Measurements from ENCODE around the gene GALM. TPM values are rescaled to one million over a fixed set of nuclear protein-coding genes. Genes with fewer than 3 reads are reported as not detected.

The GALM gene
- total RNA-seq, 5 donors from 2014 or later (not counting 1 experiment from before 2014, with no cell fraction given), result 14.3 to 29.4 (median 17.3) TPM

- H3K36me3 ChIP-seq (ENCODE audit: control insufficient read depth in 2 of 2, extremely low read depth in 1 of 2, insufficient read depth in 1 of 2, low read length in 1 of 2), result peaks cover 0 to 13% of the 10 kb centered on the region in 2 donors
- DNase-seq (no peak), ATAC-seq (replicated peaks in 1 of 4) (no peak)
- H3K27ac Mint-ChIP-seq, result no peak overlapping the region
- peaks cover 14 to 22% of the 10 kb centered on the region in 2 experiments for H3K4me1 ChIP-seq (ENCODE audit: control insufficient read depth in 1 of 2, extremely low read depth in 1 of 2, insufficient read depth in 2 of 2, low read length in 2 of 2)
- H3K27ac ChIP-seq (ENCODE audit: low read length), result no peak overlapping the region
- no peaks in the 10 kb centered on the region for H3K27me3 ChIP-seq (replicated peaks in 1 of 2; ENCODE audit: control insufficient read depth in 2 of 2, extremely low read depth in 1 of 2, insufficient read depth in 2 of 2, low read length in 1 of 2)
- peaks cover 32% of the 10 kb centered on the region for H3K36me3 Mint-ChIP-seq
- H3K4me3 Mint-ChIP-seq, result no peak overlapping the region
- POLR2A ChIA-PET, result no interaction called here
- H3K4me1 Mint-ChIP-seq, result peaks cover 30 to 57% (median 44%) of the 10 kb centered on the region in 3 donors
- CTCF ChIA-PET, result interaction anchor here (0.5 to 1.4 kb wide), 3 partner anchors 136 to 508 kb away, joined by 3 read pairs; no protein-coding TSS in a partner anchor
- WGBS (ENCODE audit: insufficient coverage), result no CpG with 5 or more reads among the region's 12 CpGs
- no peaks in the 10 kb centered on the region for H3K9me3 ChIP-seq
- H3K9me3 Mint-ChIP-seq, result peaks cover 0 to 4% (median 3%) of the 10 kb centered on the region in 3 donors
- no peaks in the 10 kb centered on the region for H3K27me3 Mint-ChIP-seq
- H3K4me3 ChIP-seq (ENCODE audit: control insufficient read depth in 1 of 2, extremely low read depth in 1 of 2, low read length in 1 of 2), result no peak overlapping the region
Observed at GRCh38 chr2:38719706-38720105, 53.8 kb downstream of the GALM start.

- no peaks in the 10 kb centered on the region for H3K9me3 ChIP-seq
- Mint-ChIP-seq H3K27ac (peak overlapping the region; percentile 56 to 77), H3K4me3 (no peak overlapping the region), H3K27me3 (no peaks in the 10 kb centered on the region), H3K36me3 (peaks cover 24% of the 10 kb centered on the region), H3K4me1 (peaks cover 30 to 55% (median 42%) of the 10 kb centered on the region in 3 donors), H3K9me3 (peaks cover 0 to 4% (median 3%) of the 10 kb centered on the region in 3 donors)
- WGBS (ENCODE audit: insufficient coverage), result no CpG with 5 or more reads among the region's 4 CpGs
- H3K36me3 ChIP-seq (ENCODE audit: control insufficient read depth in 2 of 2, extremely low read depth in 1 of 2, insufficient read depth in 1 of 2, low read length in 1 of 2), result peaks cover 0 to 11% of the 10 kb centered on the region in 2 donors
- POLR2A ChIA-PET, result no interaction called here
- no peak overlapping the region for H3K4me3 ChIP-seq (ENCODE audit: control insufficient read depth in 1 of 2, extremely low read depth in 1 of 2, low read length in 1 of 2)
- DNase-seq, result no peak
- no peaks in the 10 kb centered on the region for H3K27me3 ChIP-seq (replicated peaks in 1 of 2; ENCODE audit: control insufficient read depth in 2 of 2, extremely low read depth in 1 of 2, insufficient read depth in 2 of 2, low read length in 1 of 2)
- peaks cover 14 to 22% of the 10 kb centered on the region in 2 experiments for H3K4me1 ChIP-seq (ENCODE audit: control insufficient read depth in 1 of 2, extremely low read depth in 1 of 2, insufficient read depth in 2 of 2, low read length in 2 of 2)
- ATAC-seq (replicated peaks in 1 of 4), result no peak
- CTCF ChIA-PET, result interaction anchor here in 1 of 2 donors (0.7 to 6.8 kb wide), 2 partner anchors 117 to 139 kb away, joined by 7 to 96 read pairs; no protein-coding TSS in a partner anchor
- H3K27ac ChIP-seq (ENCODE audit: low read length), result peak overlapping the region; percentile 4
Observed at GRCh38 chr2:38720613-38721241, 54.8 kb downstream of the GALM start.

GRCh38 chr2:38722271-38723061, 56.6 kb downstream of the GALM start:
- H3K4me3 ChIP-seq (ENCODE audit: control insufficient read depth in 1 of 2, extremely low read depth in 1 of 2, low read length in 1 of 2), result peak overlapping the region in 1 of 2 donors; percentile 25
- no peaks in the 10 kb centered on the region for H3K27me3 ChIP-seq (replicated peaks in 1 of 2; ENCODE audit: control insufficient read depth in 2 of 2, extremely low read depth in 1 of 2, insufficient read depth in 2 of 2, low read length in 1 of 2)
- DNase-seq, result peak in 6 of 35 experiments; percentile 13 to 50 (median 25)
- peak overlapping the region; percentile 82 to 94 for H3K27ac Mint-ChIP-seq
- no peaks in the 10 kb centered on the region for H3K27me3 Mint-ChIP-seq
- H3K4me1 Mint-ChIP-seq, result peaks cover 30 to 51% (median 39%) of the 10 kb centered on the region in 3 donors
- ATAC-seq (replicated peaks in 1 of 4), result peak; percentile 70 to 75 (median 74)
- peak overlapping the region; percentile 26 to 73 (median 42) for H3K4me3 Mint-ChIP-seq
- peaks cover 16% of the 10 kb centered on the region for H3K36me3 Mint-ChIP-seq
- H3K27ac ChIP-seq (ENCODE audit: low read length), result peak overlapping the region; percentile 78
- peaks cover 0 to 4% of the 10 kb centered on the region in 2 donors for H3K36me3 ChIP-seq (ENCODE audit: control insufficient read depth in 2 of 2, extremely low read depth in 1 of 2, insufficient read depth in 1 of 2, low read length in 1 of 2)
- CTCF ChIA-PET, result interaction anchor here (0.6 to 6.8 kb wide), 8 partner anchors 32 to 141 kb away, joined by 3 to 96 read pairs (median 4); no protein-coding TSS in a partner anchor
- H3K4me1 ChIP-seq (ENCODE audit: control insufficient read depth in 1 of 2, extremely low read depth in 1 of 2, insufficient read depth in 2 of 2, low read length in 2 of 2), result peaks cover 14 to 25% of the 10 kb centered on the region in 2 experiments
- WGBS (ENCODE audit: insufficient coverage), result 16% methylated on average over 3 of the region's 9 CpGs
- H3K9me3 ChIP-seq, result no peaks in the 10 kb centered on the region
- H3K9me3 Mint-ChIP-seq, result peaks cover 0 to 4% (median 3%) of the 10 kb centered on the region in 3 donors
- POLR2A ChIA-PET, result interaction anchor here (0.6 kb wide), 2 partner anchors 15 to 211 kb away, joined by 3 to 6 read pairs; no protein-coding TSS in a partner anchor

- CTCF ChIA-PET, result interaction anchor here (0.7 to 6.8 kb wide), 8 partner anchors 22 to 174 kb away, joined by 3 to 96 read pairs (median 4); no protein-coding TSS in a partner anchor
- H3K4me3 Mint-ChIP-seq, result peak overlapping the region in 2 of 3 donors; percentile 42 to 73
- Histone ChIP-seq H3K9me3 (no peaks in the 10 kb centered on the region), H3K27me3 (replicated peaks in 1 of 2; ENCODE audit: control insufficient read depth in 2 of 2, extremely low read depth in 1 of 2, insufficient read depth in 2 of 2, low read length in 1 of 2) (no peaks in the 10 kb centered on the region), H3K36me3 (ENCODE audit: control insufficient read depth in 2 of 2, extremely low read depth in 1 of 2, insufficient read depth in 1 of 2, low read length in 1 of 2) (peaks cover 0 to 2% of the 10 kb centered on the region in 2 donors), H3K4me1 (ENCODE audit: control insufficient read depth in 1 of 2, extremely low read depth in 1 of 2, insufficient read depth in 2 of 2, low read length in 2 of 2) (peaks cover 14 to 25% of the 10 kb centered on the region in 2 experiments), H3K4me3 (ENCODE audit: control insufficient read depth in 1 of 2, extremely low read depth in 1 of 2, low read length in 1 of 2) (no peak overlapping the region), H3K27ac (ENCODE audit: low read length) (peak overlapping the region; percentile 78)
- H3K27me3 Mint-ChIP-seq, result no peaks in the 10 kb centered on the region
- H3K4me1 Mint-ChIP-seq, result peaks cover 30 to 51% (median 39%) of the 10 kb centered on the region in 3 donors
- H3K9me3 Mint-ChIP-seq, result peaks cover 0 to 4% (median 3%) of the 10 kb centered on the region in 3 donors
- peak overlapping the region; percentile 82 to 94 for H3K27ac Mint-ChIP-seq
- WGBS (ENCODE audit: insufficient coverage), result 51% methylated on average over 3 of the region's 7 CpGs
- POLR2A ChIA-PET, result interaction anchor here (0.6 to 0.7 kb wide), 3 partner anchors 14 to 178 kb away, joined by 3 read pairs; partner anchors contain the start of gene GALM (in 1 of the 2)
- peaks cover 16% of the 10 kb centered on the region for H3K36me3 Mint-ChIP-seq
- DNase-seq (no peak), ATAC-seq (replicated peaks in 1 of 4) (no peak)
Observed at GRCh38 chr2:38723173-38723572, 57.3 kb downstream of the GALM start.

GRCh38 chr2:38727661-38728060, 61.7 kb downstream of the GALM start:
- Mint-ChIP-seq H3K9me3 (no peaks in the 10 kb centered on the region), H3K27ac (no peak overlapping the region), H3K4me3 (no peak overlapping the region), H3K27me3 (no peaks in the 10 kb centered on the region), H3K36me3 (peaks cover 19% of the 10 kb centered on the region), H3K4me1 (peaks cover 7 to 28% (median 18%) of the 10 kb centered on the region in 3 donors)
- no peak for ATAC-seq (replicated peaks in 1 of 4)
- Histone ChIP-seq H3K4me1 (ENCODE audit: control insufficient read depth in 1 of 2, extremely low read depth in 1 of 2, insufficient read depth in 2 of 2, low read length in 2 of 2) (peaks cover 4 to 11% of the 10 kb centered on the region in 2 experiments), H3K4me3 (ENCODE audit: control insufficient read depth in 1 of 2, extremely low read depth in 1 of 2, low read length in 1 of 2) (no peak overlapping the region), H3K36me3 (ENCODE audit: control insufficient read depth in 2 of 2, extremely low read depth in 1 of 2, insufficient read depth in 1 of 2, low read length in 1 of 2) (peaks cover 3 to 30% of the 10 kb centered on the region in 2 donors), H3K9me3 (no peaks in the 10 kb centered on the region), H3K27ac (ENCODE audit: low read length) (no peak overlapping the region), H3K27me3 (replicated peaks in 1 of 2; ENCODE audit: control insufficient read depth in 2 of 2, extremely low read depth in 1 of 2, insufficient read depth in 2 of 2, low read length in 1 of 2) (peaks cover 0 to 3% of the 10 kb centered on the region in 2 experiments)
- no peak for DNase-seq
- WGBS (ENCODE audit: insufficient coverage), result no CpG with 5 or more reads among the region's 1 CpG
- CTCF ChIA-PET, result interaction anchor here (0.7 to 6.8 kb wide), 2 partner anchors 146 to 1642 kb away, joined by 4 to 96 read pairs; no protein-coding TSS in a partner anchor
- POLR2A ChIA-PET, result interaction anchor here in 1 of 2 donors (0.6 kb wide), 1 partner anchor 16 kb away, joined by 3 read pairs; no protein-coding TSS in a partner anchor
